Immature natural killer cell (primary cell): ENCODE results near the gene C12orf57. TPM values are rescaled to one million over a fixed set of nuclear protein-coding genes. Genes with fewer than 3 reads are reported as not detected.
A peak's percentile ranks its signal among the peaks of the same experiment; 100 is the strongest.
"Not testable (repeated sequence)": the region's sequence is repeated elsewhere in the genome, so short reads cannot be mapped to it uniquely, and the experiment has no call there.

ENCODE experiments used
- DNase-seq, 3 donors: peaks; one replicate each; pipeline ENCODE4 v3.0.0; 2022; ENCODE audit warnings: mixed read lengths in 1 of 3
- H3K27ac Mint-ChIP-seq, 6 donors: one replicate each; pipeline ENCODE4 v1.8.0; 2020; ENCODE audit warnings: mixed read lengths in 6 of 6, mild to moderate bottlenecking in 5 of 6, inconsistent platforms in 4 of 6, moderate library complexity in 3 of 6
- H3K27me3 Mint-ChIP-seq, 3 donors: one replicate each; pipeline ENCODE4 v1.8.0; 2020 to 2021; ENCODE audit warnings: low read depth in 3 of 3, mild to moderate bottlenecking in 3 of 3, mixed read lengths in 3 of 3, moderate library complexity in 3 of 3, inconsistent platforms in 1 of 3
- H3K36me3 Mint-ChIP-seq, 3 donors: one replicate each; pipeline ENCODE4 v1.8.0; 2020; ENCODE audit warnings: mixed read lengths in 3 of 3, inconsistent platforms in 2 of 3, mild to moderate bottlenecking in 2 of 3
- H3K4me1 Mint-ChIP-seq, 2 donors: one replicate each; pipeline ENCODE4 v1.8.0; 2020; ENCODE audit warnings: inconsistent platforms in 2 of 2, mild to moderate bottlenecking in 2 of 2, mixed read lengths in 2 of 2, moderate library complexity in 1 of 2
- H3K4me3 Mint-ChIP-seq, 5 donors: one replicate each; pipeline ENCODE4 v1.8.0; 2020; ENCODE audit warnings: mild to moderate bottlenecking in 5 of 5, mixed read lengths in 5 of 5, inconsistent platforms in 3 of 5, moderate library complexity in 3 of 5
- H3K9me3 Mint-ChIP-seq, 6 donors: one replicate each; pipeline ENCODE4 v1.8.0; 2020; ENCODE audit warnings: mild to moderate bottlenecking in 6 of 6, mixed read lengths in 6 of 6, inconsistent platforms in 4 of 6, moderate library complexity in 3 of 6
- polyA plus RNA-seq, 3 donors: library from polyadenylated mRNA; unstranded; fragments of 300-500 nt; fragmentation: Illumina TruSeq; gene quantifications; one replicate each; pipeline ENCODE4 v1.2.3, GENCODE V29; 2021

Gene C12orf57
- 100 to 1,000 TPM in 2 of 3 donors, 10 to 100 TPM in 1; 83.7 to 315 (median 170) TPM for polyA plus RNA-seq

GRCh38 chr12:6943722-6944380, at the start of gene C12orf57, which contains the start of gene RNU7-1:
Gene C12orf57, plus strand, starts transcription at chr12:6944022. Its CDS starts 100 bp downstream, at chr12:6944122.
Gene RNU7-1, plus strand, starts transcription at chr12:6943816.
- Mint-ChIP-seq H3K4me3 (peak within 1 kb of the TSS; percentile 85 to 98 (median 93)), H3K9me3 (no peaks in the 10 kb centered on the region), H3K36me3 (no peaks in the 10 kb centered on the region), H3K27me3 (peaks cover 8 to 22% (median 13%) of the 10 kb centered on the region in 3 donors), H3K27ac (peak within 1 kb of the TSS; percentile 95 to 100 (median 96)), H3K4me1 (peaks cover 65 to 69% of the 10 kb centered on the region in 2 donors)
- DNase-seq = peak in 2 of 3 donors; percentile 83 to 89

GRCh38 chr12:6894321-6894720, 49.5 kb upstream of the C12orf57 start:
- no peak overlapping the region for H3K4me3 Mint-ChIP-seq
- no peak for DNase-seq
- no peaks in the 10 kb centered on the region for H3K36me3 Mint-ChIP-seq
- no peaks in the 10 kb centered on the region for H3K9me3 Mint-ChIP-seq
- H3K27ac Mint-ChIP-seq = no peak overlapping the region
- H3K4me1 Mint-ChIP-seq = peaks cover 12 to 13% of the 10 kb centered on the region in 2 donors
- peaks cover 0 to 7% (median 2%) of the 10 kb centered on the region in 3 donors for H3K27me3 Mint-ChIP-seq

- Mint-ChIP-seq H3K36me3 (no peaks in the 10 kb centered on the region), H3K4me3 (no peak overlapping the region), H3K9me3 (no peaks in the 10 kb centered on the region), H3K27ac (no peak overlapping the region), H3K27me3 (peaks cover 0 to 2% (median 2%) of the 10 kb centered on the region in 3 donors), H3K4me1 (no peaks in the 10 kb centered on the region)
- DNase-seq = no peak
Observed at GRCh38 chr12:6896846-6897435, 46.9 kb upstream of the C12orf57 start.

- Mint-ChIP-seq H3K36me3 (no peaks in the 10 kb centered on the region), H3K9me3 (no peaks in the 10 kb centered on the region), H3K27ac (no peak overlapping the region), H3K27me3 (peaks cover 0 to 4% (median 0%) of the 10 kb centered on the region in 3 donors), H3K4me3 (no peak overlapping the region), H3K4me1 (no peaks in the 10 kb centered on the region)
- DNase-seq = no peak
Observed at GRCh38 chr12:6899427-6899826, 44.4 kb upstream of the C12orf57 start.

GRCh38 chr12:6899837-6900519, 43.8 kb upstream of the C12orf57 start:
- H3K27ac Mint-ChIP-seq = no peak overlapping the region
- H3K36me3 Mint-ChIP-seq = no peaks in the 10 kb centered on the region
- no peak for DNase-seq
- H3K27me3 Mint-ChIP-seq = peaks cover 0 to 3% (median 0%) of the 10 kb centered on the region in 3 donors
- no peaks in the 10 kb centered on the region for H3K4me1 Mint-ChIP-seq
- no peak overlapping the region for H3K4me3 Mint-ChIP-seq
- no peaks in the 10 kb centered on the region for H3K9me3 Mint-ChIP-seq

GRCh38 chr12:6902448-6902847, 41.4 kb upstream of the C12orf57 start:
- H3K27ac Mint-ChIP-seq = peak overlapping the region in 1 of 6 donors; percentile 1
- DNase-seq = no peak
- H3K27me3 Mint-ChIP-seq = peaks cover 0 to 3% (median 0%) of the 10 kb centered on the region in 3 donors
- no peaks in the 10 kb centered on the region for H3K36me3 Mint-ChIP-seq
- no peaks in the 10 kb centered on the region for H3K4me1 Mint-ChIP-seq
- no peaks in the 10 kb centered on the region for H3K9me3 Mint-ChIP-seq
- no peak overlapping the region for H3K4me3 Mint-ChIP-seq

- Mint-ChIP-seq H3K36me3 (no peaks in the 10 kb centered on the region), H3K27me3 (peaks cover 0 to 3% (median 0%) of the 10 kb centered on the region in 3 donors), H3K4me1 (no peaks in the 10 kb centered on the region), H3K9me3 (no peaks in the 10 kb centered on the region), H3K27ac (no peak overlapping the region), H3K4me3 (no peak overlapping the region)
- no peak for DNase-seq
Observed at GRCh38 chr12:6903722-6904121, 40.1 kb upstream of the C12orf57 start.

GRCh38 chr12:6904280-6905276, 39.2 kb upstream of the C12orf57 start, which contains the start of gene LRRC23:
Gene LRRC23, plus strand, starts transcription at chr12:6904822. Its CDS starts 812 bp downstream, at chr12:6905634.
- Mint-ChIP-seq H3K9me3 (no peaks in the 10 kb centered on the region), H3K4me3 (no peak within 1 kb of the TSS), H3K27ac (no peak within 1 kb of the TSS), H3K27me3 (peaks cover 0 to 3% (median 0%) of the 10 kb centered on the region in 3 donors), H3K4me1 (no peaks in the 10 kb centered on the region), H3K36me3 (no peaks in the 10 kb centered on the region)
- DNase-seq = peak; percentile 97

GRCh38 chr12:6905414-6906040, 38.3 kb upstream of the C12orf57 start:
- H3K27ac Mint-ChIP-seq = no peak overlapping the region
- H3K4me3 Mint-ChIP-seq = no peak overlapping the region
- no peaks in the 10 kb centered on the region for H3K36me3 Mint-ChIP-seq
- no peaks in the 10 kb centered on the region for H3K9me3 Mint-ChIP-seq
- H3K27me3 Mint-ChIP-seq = peaks cover 0 to 3% (median 0%) of the 10 kb centered on the region in 3 donors
- no peaks in the 10 kb centered on the region for H3K4me1 Mint-ChIP-seq
- no peak for DNase-seq

GRCh38 chr12:6908141-6908540, 35.7 kb upstream of the C12orf57 start:
- H3K4me1 Mint-ChIP-seq, H3K4me3 Mint-ChIP-seq, H3K9me3 Mint-ChIP-seq, H3K36me3 Mint-ChIP-seq, DNase-seq, H3K27me3 Mint-ChIP-seq: not testable (repeated sequence)
- peak overlapping the region in 1 of 6 donors; percentile 42 for H3K27ac Mint-ChIP-seq

GRCh38 chr12:6909421-6910145, 34.2 kb upstream of the C12orf57 start:
- Mint-ChIP-seq H3K4me1 (peaks cover 8 to 18% of the 10 kb centered on the region in 2 donors), H3K27ac (no peak overlapping the region), H3K36me3 (no peaks in the 10 kb centered on the region), H3K9me3 (no peaks in the 10 kb centered on the region), H3K4me3 (no peak overlapping the region), H3K27me3 (peaks cover under 1 to 3% (median under 1%) of the 10 kb centered on the region in 3 donors)
- no peak for DNase-seq

GRCh38 chr12:6912164-6912935, 31.5 kb upstream of the C12orf57 start:
- Mint-ChIP-seq H3K27me3 (peaks cover 2 to 5% (median 3%) of the 10 kb centered on the region in 3 donors), H3K36me3 (no peaks in the 10 kb centered on the region), H3K4me3 (peak overlapping the region in 2 of 5 donors; percentile 87 to 94), H3K4me1 (peaks cover 16 to 25% of the 10 kb centered on the region in 2 donors), H3K9me3 (no peaks in the 10 kb centered on the region), H3K27ac (peak overlapping the region in 1 of 6 donors; percentile 74)
- DNase-seq = no peak
